Chondrocyte (in vitro differentiated cells): ENCODE measurements around the gene C3. TPM values are rescaled to one million over a fixed set of nuclear protein-coding genes. Genes with fewer than 3 reads are reported as not detected.

Experiments
- DNase-seq: peaks from one replicate; pipeline ENCODE4 v3.0.0; 2021; ENCODE audit warnings: mixed read lengths, low spot score
- H3K27ac Mint-ChIP-seq: one replicate; pipeline ENCODE4 v1.8.0; 2021; ENCODE audit warnings: mild to moderate bottlenecking, moderate library complexity, mixed read lengths; ENCODE audit not compliant: unreplicated experiment
- H3K27me3 Mint-ChIP-seq: 2 replicates; pipeline ENCODE4 v1.8.0; 2021; ENCODE audit warnings: low read depth, mixed read lengths
- H3K36me3 Mint-ChIP-seq: 2 replicates; pipeline ENCODE4 v1.8.0; 2021; ENCODE audit warnings: low read depth, mixed read lengths
- H3K4me1 Mint-ChIP-seq: 2 replicates; pipeline ENCODE4 v1.8.0; 2021; ENCODE audit warnings: low read depth, mild to moderate bottlenecking, mixed read lengths
- H3K4me3 Mint-ChIP-seq: one replicate; pipeline ENCODE4 v1.8.0; 2021; ENCODE audit warnings: mild to moderate bottlenecking, moderate library complexity, mixed read lengths; ENCODE audit not compliant: unreplicated experiment
- H3K9me3 Mint-ChIP-seq: 2 replicates; pipeline ENCODE4 v1.8.0; 2021; ENCODE audit warnings: low read depth, mixed read lengths
- CTCF ChIP-seq: fragments of 200-600 bp; sonication (generic); IDR thresholded peaks from 2 replicates; pipeline ENCODE4 v1.5.0; 2021; ENCODE audit warnings: antibody characterized with exemption, mild to moderate bottlenecking, moderate library complexity
- total RNA-seq: library from RNA; stranded (reverse); gene quantifications from 3 replicates; pipeline ENCODE4 v1.2.1, GENCODE V29; 2021

C3 gene
- total RNA-seq, 1 donor from 2014 or later, result 0.77 TPM

DNA sequence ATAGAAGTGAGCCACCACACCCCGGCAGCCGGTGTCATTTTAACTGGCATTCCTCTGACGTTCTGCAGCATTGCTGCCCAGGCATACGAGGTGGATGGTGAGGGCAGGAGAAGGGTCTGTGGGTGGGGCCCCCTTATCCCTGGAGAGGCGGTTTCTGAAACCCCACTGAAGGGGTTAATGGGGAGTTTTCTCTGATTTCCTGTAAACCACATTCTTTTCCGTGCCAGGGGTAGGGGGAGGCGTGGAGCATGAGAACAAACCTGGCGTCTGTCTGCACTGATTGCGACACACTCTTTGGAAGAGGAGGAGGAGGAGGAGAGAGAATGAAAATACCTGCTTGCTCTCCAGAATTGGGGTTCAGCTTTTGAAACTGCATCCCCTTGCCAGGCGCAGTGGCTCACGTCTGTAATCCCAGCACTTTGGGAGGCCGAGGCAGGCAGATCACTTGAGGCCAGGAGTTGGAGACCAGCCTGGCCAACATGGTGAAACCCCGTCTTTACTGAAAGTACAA lies 2.7 kb upstream of the C3 start:
- Mint-ChIP-seq H3K9me3 (no peaks in the 10 kb centered on the region), H3K27ac (no peak overlapping the region), H3K4me1 (peaks cover 5% of the 10 kb centered on the region), H3K27me3 (peaks cover 17% of the 10 kb centered on the region), H3K36me3 (no peaks in the 10 kb centered on the region), H3K4me3 (no peak overlapping the region)
- TF ChIP-seq CTCF, result no peak
- DNase-seq, result no peak

DNA sequence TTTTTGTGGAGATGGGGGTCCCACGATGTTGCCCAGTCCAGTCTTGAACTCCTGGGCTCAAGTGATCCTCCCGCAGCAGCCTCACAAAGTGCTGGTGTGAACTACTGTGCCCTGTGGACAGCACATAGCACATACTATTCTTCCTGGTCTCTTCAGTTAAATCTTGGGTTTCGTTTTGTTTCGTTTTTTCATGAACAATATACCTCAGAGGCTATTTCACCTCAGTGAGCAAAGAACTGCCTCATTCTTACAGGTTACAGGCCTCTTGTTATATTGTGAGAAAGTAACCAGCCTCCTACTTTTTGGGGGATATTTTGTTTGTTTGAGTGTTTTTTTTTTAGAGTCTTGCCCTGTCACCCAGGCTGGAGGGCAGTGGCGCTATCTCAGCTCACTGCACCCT lies 1.3 kb upstream of the C3 start:
- Mint-ChIP-seq H3K27ac (no peak overlapping the region), H3K4me3 (no peak overlapping the region)
- DNase-seq, result no peak

DNA sequence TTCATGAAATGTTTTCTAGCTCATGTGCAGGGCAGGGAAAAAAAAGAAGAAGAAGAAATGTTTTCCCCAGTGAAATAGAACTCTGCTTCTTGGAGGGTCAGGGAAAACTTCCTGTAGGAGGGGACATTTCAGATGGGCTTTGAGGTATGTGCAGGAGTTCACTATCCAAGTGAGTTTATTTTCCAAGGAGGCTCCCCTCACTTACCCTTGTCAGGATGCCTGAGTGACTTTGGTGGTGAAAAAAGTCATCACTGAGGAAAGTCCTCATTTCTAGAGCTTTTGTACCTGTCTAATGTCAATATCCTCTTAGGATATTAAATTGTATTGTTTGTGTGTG lies 656 bp upstream of the C3 start:
- Mint-ChIP-seq H3K4me1 (peaks cover 5% of the 10 kb centered on the region), H3K9me3 (no peaks in the 10 kb centered on the region), H3K36me3 (no peaks in the 10 kb centered on the region), H3K27ac (no peak overlapping the region), H3K27me3 (peaks cover 23% of the 10 kb centered on the region), H3K4me3 (no peak overlapping the region)
- no peak for DNase-seq
- TF ChIP-seq CTCF, result no peak

More for the DNA sequence above, 1.3 kb upstream of the C3 start:
- Mint-ChIP-seq H3K27me3 (peaks cover 18% of the 10 kb centered on the region), H3K9me3 (no peaks in the 10 kb centered on the region), H3K4me1 (peaks cover 5% of the 10 kb centered on the region), H3K36me3 (no peaks in the 10 kb centered on the region)
- no peak for TF ChIP-seq CTCF

DNA sequence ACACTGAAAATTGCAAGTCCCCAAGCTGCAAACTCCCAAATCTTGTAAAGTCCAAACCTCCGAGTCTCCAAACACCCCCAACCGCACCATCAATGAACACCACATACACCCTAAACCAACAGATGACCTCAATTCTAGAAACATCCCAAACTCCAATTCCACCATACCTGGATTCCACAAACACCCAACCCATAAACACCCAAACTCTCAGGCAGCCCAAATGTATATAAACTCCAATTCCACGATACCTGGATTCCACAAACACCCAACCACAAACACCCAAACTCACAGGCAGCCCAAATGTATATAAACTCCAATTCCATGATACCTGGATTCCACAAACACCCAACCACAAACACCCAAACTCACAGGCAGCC lies 470 bp downstream of the C3 start:
- no peaks in the 10 kb centered on the region for H3K9me3 Mint-ChIP-seq
- H3K36me3 Mint-ChIP-seq, result no peaks in the 10 kb centered on the region
- no peak for DNase-seq
- H3K4me1 Mint-ChIP-seq, result peaks cover 5% of the 10 kb centered on the region
- no peak for TF ChIP-seq CTCF
- H3K27ac Mint-ChIP-seq, result no peak overlapping the region
- no peak overlapping the region for H3K4me3 Mint-ChIP-seq
- H3K27me3 Mint-ChIP-seq, result peaks cover 23% of the 10 kb centered on the region

DNA sequence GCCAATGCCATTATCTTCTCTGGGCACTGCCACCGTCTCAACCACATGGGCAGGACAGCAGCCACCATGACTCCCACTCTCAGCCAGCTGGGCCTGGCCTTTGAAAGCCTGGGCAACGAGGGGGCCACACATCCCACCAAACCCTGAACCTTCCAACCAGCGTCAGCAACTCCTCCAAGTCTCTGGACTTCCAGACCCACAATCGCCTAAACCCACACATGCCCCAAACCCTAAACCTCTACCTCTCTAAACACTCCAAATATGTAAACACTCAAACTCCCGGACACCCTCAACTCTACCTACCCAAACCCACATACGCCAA lies 949 bp downstream of the C3 start:
- DNase-seq, result no peak
- Mint-ChIP-seq H3K27me3 (peaks cover 23% of the 10 kb centered on the region), H3K27ac (no peak overlapping the region), H3K4me3 (no peak overlapping the region), H3K4me1 (peaks cover 5% of the 10 kb centered on the region), H3K36me3 (no peaks in the 10 kb centered on the region), H3K9me3 (no peaks in the 10 kb centered on the region)
- TF ChIP-seq CTCF, result no peak
